Fibroblast of lung (primary cell): Measurements from ENCODE around the gene TNS3.

Experiments
- EZH2 ChIP-seq: IDR thresholded peaks from 2 replicates; pipeline ENCODE4 v1.5.1; 2012; ENCODE audit warnings: low read length, control low read depth, mild to moderate bottlenecking; ENCODE audit errors: missing control alignments
- TF ChIP-seq, protein P1 (sequence below), 2 donors: IDR thresholded peaks in 1 of 2; conservative IDR thresholded peaks in 1 of 2; 1 replicate in 1 of 2; 2 replicates in 1 of 2; pipeline ENCODE4 v1.5.1; 2011 to 2012; ENCODE audit warnings: low read length in 2 of 2, control low read depth in 1 of 2, inconsistent platforms in 1 of 2, low read depth in 1 of 2, mild to moderate bottlenecking in 1 of 2

DNA sequence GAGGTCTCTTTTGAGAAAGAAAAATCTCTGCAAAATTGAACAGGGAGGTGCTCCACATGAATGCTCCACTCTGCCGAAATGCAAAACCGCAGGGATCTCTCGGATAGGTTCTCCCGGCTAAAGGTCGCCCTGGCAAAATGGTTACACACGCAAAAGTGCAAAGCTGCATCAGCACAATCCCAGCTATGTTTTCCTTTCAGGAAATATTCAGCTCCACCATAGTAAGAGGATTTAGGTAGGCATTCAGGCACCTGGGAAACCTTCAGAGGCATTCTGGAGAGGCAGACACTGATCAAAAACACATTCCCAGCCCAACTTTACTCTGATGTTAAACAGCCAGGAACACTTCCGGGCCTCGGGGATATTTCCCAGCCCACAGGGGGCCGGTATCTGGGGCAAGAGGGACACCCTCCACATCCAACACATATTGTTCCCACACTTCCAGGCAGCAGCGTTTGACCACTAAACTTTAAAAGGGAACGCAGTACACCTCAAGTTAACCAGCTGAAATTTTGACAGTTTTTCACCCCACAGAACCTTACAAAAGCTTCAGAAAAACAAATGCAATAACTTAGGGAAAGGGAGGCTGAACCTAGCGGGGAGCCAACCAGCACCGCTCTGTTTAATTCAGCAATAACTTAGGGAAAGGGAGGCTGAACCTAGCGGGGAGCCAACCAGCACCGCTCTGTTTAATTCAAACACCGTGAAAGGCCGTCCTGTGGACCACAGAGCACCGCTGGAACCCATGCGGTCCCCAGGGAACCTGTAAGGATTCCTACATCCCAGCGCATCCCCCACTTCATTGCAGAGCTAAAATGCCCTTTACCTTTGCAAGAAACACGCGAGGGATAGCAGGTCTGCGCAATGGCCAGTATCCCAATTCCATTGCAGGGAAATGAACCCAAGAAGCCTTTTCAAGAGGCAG, 45.9 kb downstream of the TNS3 start:
- no peak for TF ChIP-seq EZH2
- TF ChIP-seq, protein P1, sequence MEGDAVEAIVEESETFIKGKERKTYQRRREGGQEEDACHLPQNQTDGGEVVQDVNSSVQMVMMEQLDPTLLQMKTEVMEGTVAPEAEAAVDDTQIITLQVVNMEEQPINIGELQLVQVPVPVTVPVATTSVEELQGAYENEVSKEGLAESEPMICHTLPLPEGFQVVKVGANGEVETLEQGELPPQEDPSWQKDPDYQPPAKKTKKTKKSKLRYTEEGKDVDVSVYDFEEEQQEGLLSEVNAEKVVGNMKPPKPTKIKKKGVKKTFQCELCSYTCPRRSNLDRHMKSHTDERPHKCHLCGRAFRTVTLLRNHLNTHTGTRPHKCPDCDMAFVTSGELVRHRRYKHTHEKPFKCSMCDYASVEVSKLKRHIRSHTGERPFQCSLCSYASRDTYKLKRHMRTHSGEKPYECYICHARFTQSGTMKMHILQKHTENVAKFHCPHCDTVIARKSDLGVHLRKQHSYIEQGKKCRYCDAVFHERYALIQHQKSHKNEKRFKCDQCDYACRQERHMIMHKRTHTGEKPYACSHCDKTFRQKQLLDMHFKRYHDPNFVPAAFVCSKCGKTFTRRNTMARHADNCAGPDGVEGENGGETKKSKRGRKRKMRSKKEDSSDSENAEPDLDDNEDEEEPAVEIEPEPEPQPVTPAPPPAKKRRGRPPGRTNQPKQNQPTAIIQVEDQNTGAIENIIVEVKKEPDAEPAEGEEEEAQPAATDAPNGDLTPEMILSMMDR (conservative IDR thresholded peaks at IDR 0.05 in 1 of 2, IDR thresholded peaks at IDR 0.05 in 1 of 2; ENCODE audit: low read depth in 1 of 2, low read length in 2 of 2): no peak
